HG03159 (cell line): ENCODE measurements around the gene TAAR1.
"Not testable (repeated sequence)": the region's sequence is repeated elsewhere in the genome, so short reads cannot be mapped to it uniquely, and the experiment has no call there.

Experiments
- ATAC-seq: cut with Tn5 transposase; IDR thresholded peaks from one replicate; pipeline ENCODE4 v1.9.1; 2021; ENCODE audit warnings: mild to moderate bottlenecking, moderate library complexity; ENCODE audit not compliant: unreplicated experiment

TAAR1 gene

GRCh38 chr6:132664309-132665034 lies 5.5 kb upstream of the TAAR1 start:
- ATAC-seq: no peak

- no peak for ATAC-seq
Measured at GRCh38 chr6:132663661-132664060, 4.7 kb upstream of the TAAR1 start.

- no peak for ATAC-seq
Measured at GRCh38 chr6:132661906-132662305, 2.9 kb upstream of the TAAR1 start.

- ATAC-seq: peak; percentile 56
Measured at GRCh38 chr6:132651062-132651461, 7.9 kb downstream of the TAAR1 start.

- ATAC-seq: no peak
Measured at GRCh38 chr6:132650429-132650828, 8.6 kb downstream of the TAAR1 start.

- ATAC-seq: no peak
Measured at GRCh38 chr6:132648828-132649227, 10.2 kb downstream of the TAAR1 start.

- peak; percentile 87 for ATAC-seq
Measured at GRCh38 chr6:132648356-132648755, 10.6 kb downstream of the TAAR1 start.

- ATAC-seq: peak; percentile 53
Measured at GRCh38 chr6:132643547-132643946, 15.4 kb downstream of the TAAR1 start.

GRCh38 chr6:132637135-132637534 lies 21.8 kb downstream of the TAAR1 start:
- not testable (repeated sequence) for ATAC-seq

GRCh38 chr6:132635906-132636305 lies 23.1 kb downstream of the TAAR1 start:
- not testable (repeated sequence) for ATAC-seq

- ATAC-seq: not testable (repeated sequence)
Measured at GRCh38 chr6:132635288-132635687, 23.7 kb downstream of the TAAR1 start.

GRCh38 chr6:132634796-132635195 lies 24.2 kb downstream of the TAAR1 start:
- no peak for ATAC-seq

GRCh38 chr6:132633362-132633761 lies 25.6 kb downstream of the TAAR1 start:
- ATAC-seq: no peak

GRCh38 chr6:132624175-132624574 lies 34.8 kb downstream of the TAAR1 start, which contains the start of gene TAAR2:
TSS of gene TAAR2 (minus strand) at chr6:132624275. CDS start at chr6:132624275, 0 bp downstream.
- no peak for ATAC-seq

- ATAC-seq: no peak
Measured at GRCh38 chr6:132623106-132623845, 35.7 kb downstream of the TAAR1 start.

GRCh38 chr6:132616677-132617076 lies 42.3 kb downstream of the TAAR1 start:
- no peak for ATAC-seq

GRCh38 chr6:132614554-132614953 lies 44.4 kb downstream of the TAAR1 start:
- ATAC-seq: no peak

- no peak for ATAC-seq
Measured at GRCh38 chr6:132612449-132613108, 46.4 kb downstream of the TAAR1 start.

- no peak for ATAC-seq
Measured at GRCh38 chr6:132611616-132612015, 47.4 kb downstream of the TAAR1 start.

- peak; percentile 85 for ATAC-seq
Measured at GRCh38 chr6:132607544-132608233, 51.3 kb downstream of the TAAR1 start.

GRCh38 chr6:132604635-132605152 lies 54.3 kb downstream of the TAAR1 start:
- ATAC-seq: no peak
